ENCODE results near the gene TMEM132D. TPM values are rescaled to one million over a fixed set of nuclear protein-coding genes. Genes with fewer than 3 reads are reported as not detected.

The TMEM132D gene
- total RNA-seq, 4 donors from 2014 or later: 0.15 to 0.94 TPM; not detected in 2

- no peaks in the 10 kb centered on the region for H3K9me3 ChIP-seq
- TF ChIP-seq EP300 (IDR thresholded peaks at IDR 0.05) (no peak), POLR2AphosphoS5 (IDR thresholded peaks at IDR 0.05) (no peak), CTCF (IDR thresholded peaks at IDR 0.05) (no peak), POLR2A (IDR thresholded peaks at IDR 0.05) (no peak)
- H3K4me1 ChIP-seq: no peaks in the 10 kb centered on the region
These were observed 598.0 kb downstream of the TMEM132D start for GRCh38 chr12:129305851-129306250.

GRCh38 chr12:129304529-129304928 is 599.3 kb downstream of the TMEM132D start:
- Histone ChIP-seq H3K4me1 (no peaks in the 10 kb centered on the region), H3K9me3 (no peaks in the 10 kb centered on the region), H3K27me3 (no peaks in the 10 kb centered on the region), H3K36me3 (no peaks in the 10 kb centered on the region), H3K4me3 (no peak overlapping the region), H3K27ac (no peak overlapping the region)
- TF ChIP-seq EP300 (IDR thresholded peaks at IDR 0.05) (no peak), POLR2A (IDR thresholded peaks at IDR 0.05) (no peak), CTCF (IDR thresholded peaks at IDR 0.05) (no peak), POLR2AphosphoS5 (IDR thresholded peaks at IDR 0.05) (no peak)
- 93 to 95% methylated on average over 5 of the region's 7 CpGs for WGBS, 2 donors (ENCODE audit: low coverage in 1 of 2)
- no peak for ATAC-seq

More at GRCh38 chr12:129305851-129306250, 598.0 kb downstream of the TMEM132D start:
- no peak overlapping the region for H3K27ac ChIP-seq
- no peaks in the 10 kb centered on the region for H3K27me3 ChIP-seq
- no peak overlapping the region for H3K4me3 ChIP-seq
- ATAC-seq: no peak
- H3K36me3 ChIP-seq: no peaks in the 10 kb centered on the region
- 50 to 77% methylated on average over 4 of the region's 4 CpGs for WGBS, 2 donors (ENCODE audit: low coverage in 1 of 2)

GRCh38 chr12:129300011-129300410 is 603.8 kb downstream of the TMEM132D start:
- Histone ChIP-seq H3K36me3 (no peaks in the 10 kb centered on the region), H3K27ac (no peak overlapping the region), H3K9me3 (peaks cover 0 to 2% (median 0%) of the 10 kb centered on the region in 3 donors), H3K27me3 (no peaks in the 10 kb centered on the region), H3K4me3 (no peak overlapping the region), H3K4me1 (no peaks in the 10 kb centered on the region)
- WGBS, 2 donors (ENCODE audit: low coverage in 1 of 2): 84 to 85% methylated on average over 7 to 8 of the region's 8 CpGs
- TF ChIP-seq POLR2AphosphoS5 (IDR thresholded peaks at IDR 0.05) (no peak), EP300 (IDR thresholded peaks at IDR 0.05) (no peak), POLR2A (IDR thresholded peaks at IDR 0.05) (no peak), CTCF (IDR thresholded peaks at IDR 0.05) (no peak)
- no peak for ATAC-seq

- WGBS, 2 donors (ENCODE audit: low coverage in 1 of 2): 80 to 81% methylated on average over 2 to 5 of the region's 5 CpGs
- ATAC-seq: no peak
- no peak overlapping the region for H3K27ac ChIP-seq
- no peak overlapping the region for H3K4me3 ChIP-seq
- H3K9me3 ChIP-seq: peaks cover 0 to 6% (median 0%) of the 10 kb centered on the region in 3 donors
- H3K36me3 ChIP-seq: no peaks in the 10 kb centered on the region
- no peaks in the 10 kb centered on the region for H3K27me3 ChIP-seq
- no peaks in the 10 kb centered on the region for H3K4me1 ChIP-seq
- no peak for TF ChIP-seq CTCF (IDR thresholded peaks at IDR 0.05)
- no peak for TF ChIP-seq POLR2A (IDR thresholded peaks at IDR 0.05)
- no peak for TF ChIP-seq POLR2AphosphoS5 (IDR thresholded peaks at IDR 0.05)
- no peak for TF ChIP-seq EP300 (IDR thresholded peaks at IDR 0.05)
These were observed 604.9 kb downstream of the TMEM132D start for GRCh38 chr12:129298921-129299320.

- Histone ChIP-seq H3K27me3 (no peaks in the 10 kb centered on the region), H3K4me3 (no peak overlapping the region), H3K9me3 (peaks cover 0 to 6% (median 0%) of the 10 kb centered on the region in 3 donors), H3K27ac (no peak overlapping the region), H3K36me3 (no peaks in the 10 kb centered on the region), H3K4me1 (no peaks in the 10 kb centered on the region)
- no peak for TF ChIP-seq EP300 (IDR thresholded peaks at IDR 0.05)
- TF ChIP-seq CTCF (IDR thresholded peaks at IDR 0.05): no peak
- TF ChIP-seq POLR2AphosphoS5 (IDR thresholded peaks at IDR 0.05): no peak
- no peak for TF ChIP-seq POLR2A (IDR thresholded peaks at IDR 0.05)
- no peak for ATAC-seq
These were observed 607.2 kb downstream of the TMEM132D start for GRCh38 chr12:129296671-129297070.

Data from gastroesophageal sphincter (tissue), 4 donors.